GM21529 (cell line): ENCODE measurements around the gene CDADC1.
"Not testable (repeated sequence)": the region's sequence is repeated elsewhere in the genome, so short reads cannot be mapped to it uniquely, and the experiment has no call there.

Source experiments
- ATAC-seq: cut with Tn5 transposase; IDR thresholded peaks from one replicate; pipeline ENCODE4 v1.9.1; 2021; ENCODE audit not compliant: unreplicated experiment

The CDADC1 gene

DNA sequence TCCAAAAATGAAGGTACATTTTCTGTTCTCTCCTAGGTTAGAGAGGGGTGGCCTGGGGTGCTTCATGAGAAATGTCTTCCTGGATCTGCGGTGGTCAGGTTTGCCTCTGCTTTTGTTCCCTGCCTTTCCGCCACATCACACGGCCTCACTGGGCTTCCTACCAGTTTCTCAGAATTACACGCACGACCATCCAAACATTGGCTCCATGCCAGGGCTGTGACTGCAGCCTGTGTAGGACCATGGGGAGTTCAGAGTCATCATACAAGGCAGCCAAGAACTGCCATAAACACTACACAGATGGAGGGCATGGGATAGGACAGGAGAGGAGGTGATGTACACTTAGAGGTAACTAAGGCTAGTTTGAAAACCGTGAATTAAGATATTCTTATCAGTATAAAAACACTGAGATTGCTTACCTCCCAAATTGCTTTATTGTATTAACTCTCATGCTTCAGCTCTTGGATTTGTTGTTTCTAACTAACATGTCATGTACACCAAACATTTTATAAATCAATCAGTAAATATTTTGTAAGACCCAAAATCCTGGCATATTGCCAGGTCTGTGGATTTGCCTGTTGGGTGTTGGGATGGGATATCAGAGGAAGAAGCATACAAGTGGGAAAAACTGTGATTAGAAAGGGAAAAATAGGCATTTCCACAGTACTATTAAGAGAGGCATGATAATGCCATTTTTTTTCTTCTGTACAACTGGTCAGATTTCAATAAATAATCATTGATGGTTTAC lies 45.2 kb downstream of the CDADC1 start:
- no peak for ATAC-seq

DNA sequence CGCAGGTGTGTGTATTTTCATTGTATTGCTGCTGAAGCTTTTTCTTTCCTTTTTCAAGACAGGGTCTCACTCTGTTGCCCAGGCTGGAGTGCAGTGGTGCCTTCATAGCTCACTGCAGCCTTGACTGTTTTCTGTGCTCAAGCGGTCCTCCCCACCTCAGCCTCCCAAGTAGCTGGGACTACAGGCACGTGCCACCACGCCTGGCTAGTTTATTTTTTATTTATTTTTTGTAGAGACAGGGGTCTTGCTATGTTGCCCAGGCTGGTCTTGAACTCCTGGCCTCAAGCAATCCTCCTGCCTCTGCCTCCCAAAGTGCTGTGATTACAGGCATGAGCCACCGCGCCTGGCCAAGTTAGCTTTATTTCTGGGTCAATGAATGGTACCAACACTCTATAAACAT lies 47.0 kb downstream of the CDADC1 start:
- ATAC-seq = not testable (repeated sequence)

DNA sequence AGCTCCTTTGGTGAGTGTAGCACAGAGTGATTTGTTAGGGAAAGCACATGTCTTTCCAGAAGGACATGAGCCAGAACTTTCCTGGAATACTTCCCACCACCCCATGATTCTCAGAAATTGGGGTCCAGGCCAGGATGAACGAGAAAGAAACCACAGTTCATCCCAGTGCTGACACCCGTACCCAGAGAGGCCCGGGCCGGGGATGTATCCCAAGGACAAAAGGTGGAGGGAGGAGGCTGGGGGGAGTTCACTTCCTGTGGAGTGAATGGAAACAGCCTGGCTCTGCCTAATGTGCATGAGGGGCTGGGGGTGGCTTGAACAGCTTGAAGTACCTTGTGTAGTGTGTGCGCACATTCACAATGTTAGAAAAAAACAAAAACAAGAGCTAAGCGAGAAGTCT lies 47.5 kb downstream of the CDADC1 start:
- ATAC-seq = no peak

DNA sequence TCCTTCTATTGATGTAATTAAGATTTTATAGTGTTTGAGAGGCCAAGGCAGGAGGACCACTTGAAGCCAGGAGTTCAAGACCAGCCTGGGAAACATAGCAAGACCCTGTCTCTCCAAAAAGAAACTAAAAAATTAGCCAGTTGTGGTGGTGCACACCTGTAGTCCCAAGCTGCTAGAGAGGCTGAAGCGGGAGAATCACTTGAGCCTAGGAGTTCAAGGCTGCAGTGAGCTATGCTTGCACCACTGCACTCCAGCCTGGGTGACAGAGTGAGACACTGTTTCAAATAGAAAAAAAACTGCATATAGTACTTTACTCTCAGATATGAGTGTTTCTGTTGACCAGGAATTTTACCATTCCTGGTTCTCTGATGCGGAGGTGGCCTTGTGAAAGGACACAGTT lies 48.9 kb downstream of the CDADC1 start:
- ATAC-seq = no peak

DNA sequence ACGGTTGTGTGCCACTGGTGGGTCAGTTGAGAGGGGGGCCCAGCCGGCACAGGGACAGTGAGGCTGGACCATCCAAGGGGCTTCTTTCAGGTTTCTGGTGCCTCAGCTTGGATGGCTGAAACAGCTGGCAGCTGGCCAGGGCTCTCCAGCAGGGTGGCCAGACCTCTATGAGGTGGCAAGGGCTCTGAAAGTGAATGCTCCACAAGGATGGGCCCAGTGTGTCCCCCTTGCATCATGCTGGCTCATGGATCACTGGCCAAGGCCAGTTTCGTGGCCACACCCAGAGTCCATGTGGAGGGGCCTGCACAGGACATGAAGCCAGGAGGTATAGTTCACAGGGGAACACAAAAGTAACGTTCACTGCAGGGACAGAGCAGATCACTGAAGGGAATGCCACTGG lies 49.6 kb downstream of the CDADC1 start:
- ATAC-seq = no peak

DNA sequence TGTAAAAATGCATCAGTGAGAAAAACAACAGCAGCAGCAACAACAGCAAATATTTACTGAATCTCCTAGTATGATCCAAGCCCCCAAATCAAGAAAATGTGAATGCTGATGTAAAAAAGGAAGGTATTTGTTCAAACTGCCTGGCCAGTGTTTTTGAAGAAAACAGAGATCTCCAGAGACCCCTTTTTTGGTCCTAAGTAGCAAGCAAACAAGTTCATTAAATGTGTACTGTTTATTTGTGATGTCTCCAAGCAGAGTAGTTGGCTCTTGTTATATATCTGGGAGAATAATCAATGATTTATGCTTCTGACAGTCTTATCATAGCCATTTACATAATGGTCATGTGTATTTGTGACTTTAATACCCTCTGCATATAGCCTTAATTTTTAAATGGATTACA lies 50.7 kb downstream of the CDADC1 start:
- ATAC-seq = no peak

DNA sequence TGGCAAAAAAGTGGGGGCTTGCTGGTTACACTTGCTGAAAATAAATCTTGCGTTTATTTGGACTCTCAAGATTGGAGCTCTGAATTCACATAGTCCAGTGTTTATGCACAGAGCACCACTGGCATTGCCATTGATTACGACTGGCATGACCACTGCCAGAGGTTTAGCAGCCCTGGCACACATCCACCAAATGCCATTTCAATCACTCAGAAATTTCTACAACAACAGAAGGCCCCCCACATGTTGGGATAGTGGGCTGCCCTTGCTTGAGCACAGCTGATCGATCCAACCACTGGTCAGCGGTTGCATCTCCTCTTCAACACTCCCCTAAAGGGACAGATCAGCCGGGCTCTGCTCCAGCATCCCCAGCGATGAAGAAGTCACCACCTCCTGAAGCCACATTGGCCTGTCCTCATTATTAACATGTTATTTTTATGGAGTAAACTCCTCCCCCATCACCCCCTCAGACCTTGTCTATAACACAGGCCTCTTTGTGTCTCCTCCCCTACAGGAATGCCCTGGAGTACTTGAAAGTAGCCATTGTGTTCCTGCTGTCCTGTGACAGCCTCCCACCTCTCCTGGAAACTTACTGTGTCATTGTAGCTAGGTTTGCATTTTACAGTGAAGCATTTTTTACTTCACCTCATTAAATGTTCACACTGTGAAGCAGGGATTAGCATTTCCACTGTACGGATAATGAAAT lies 51.3 kb downstream of the CDADC1 start:
- ATAC-seq = no peak

DNA sequence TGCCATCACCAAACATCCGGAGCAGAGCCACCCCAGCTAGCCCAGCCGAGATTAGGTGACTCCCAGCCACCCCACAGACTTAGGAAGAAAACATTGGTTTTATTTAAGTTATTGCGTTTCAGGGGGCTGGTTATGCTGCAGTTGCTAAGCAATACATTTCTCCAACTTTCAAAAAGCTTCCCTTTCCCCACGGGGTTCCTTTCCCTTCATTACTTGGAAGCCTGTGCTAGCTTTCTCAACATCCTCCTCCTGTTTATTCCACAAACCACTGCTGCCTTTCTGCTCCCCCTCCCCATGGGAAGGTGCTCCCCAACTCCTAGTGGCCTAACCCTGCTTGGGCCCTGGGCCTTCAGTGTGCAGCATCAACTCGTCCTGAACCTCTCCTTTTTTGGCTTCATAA lies 52.6 kb downstream of the CDADC1 start:
- ATAC-seq = no peak

DNA sequence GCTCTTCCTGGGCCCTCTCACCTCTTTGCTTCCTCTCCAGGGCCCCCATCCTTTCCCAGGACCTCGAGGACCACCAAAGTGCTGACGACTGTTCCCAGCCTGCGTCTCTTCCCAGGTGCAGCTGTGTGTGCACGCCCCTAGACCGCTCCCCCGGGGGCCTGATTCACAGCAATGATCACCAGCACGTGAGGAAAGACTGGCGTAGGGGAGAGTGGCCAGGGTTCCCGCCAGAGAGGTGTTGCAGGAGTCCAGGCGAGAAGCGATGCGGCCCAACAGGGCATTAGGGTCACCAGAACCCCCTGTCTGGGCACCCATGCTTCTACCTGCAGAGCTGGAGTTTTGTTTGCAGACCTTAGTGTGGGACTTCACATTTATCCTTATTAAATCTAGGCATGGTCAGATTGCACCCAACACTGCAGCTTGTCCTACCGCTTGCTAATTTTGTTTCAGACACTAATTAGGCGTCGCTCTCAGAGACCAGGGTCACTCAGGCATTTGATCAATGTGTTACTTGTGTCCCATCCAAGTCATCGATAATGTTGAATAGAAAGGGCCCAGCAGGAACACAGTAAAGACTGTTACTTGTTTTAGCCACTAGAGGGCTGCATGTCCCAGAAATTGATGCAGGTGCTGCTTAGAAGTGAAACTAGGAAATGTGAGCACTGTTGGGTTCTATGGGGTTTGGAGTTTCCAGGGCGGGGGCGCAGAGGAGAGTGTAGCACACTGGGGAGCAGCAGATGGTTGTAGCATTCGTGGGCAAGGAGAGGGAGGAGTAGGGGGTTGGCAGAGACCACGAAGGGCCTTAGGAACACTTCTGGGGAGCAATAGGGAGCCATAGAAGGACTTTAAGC lies 53.2 kb downstream of the CDADC1 start:
- ATAC-seq = peak; percentile 97

DNA sequence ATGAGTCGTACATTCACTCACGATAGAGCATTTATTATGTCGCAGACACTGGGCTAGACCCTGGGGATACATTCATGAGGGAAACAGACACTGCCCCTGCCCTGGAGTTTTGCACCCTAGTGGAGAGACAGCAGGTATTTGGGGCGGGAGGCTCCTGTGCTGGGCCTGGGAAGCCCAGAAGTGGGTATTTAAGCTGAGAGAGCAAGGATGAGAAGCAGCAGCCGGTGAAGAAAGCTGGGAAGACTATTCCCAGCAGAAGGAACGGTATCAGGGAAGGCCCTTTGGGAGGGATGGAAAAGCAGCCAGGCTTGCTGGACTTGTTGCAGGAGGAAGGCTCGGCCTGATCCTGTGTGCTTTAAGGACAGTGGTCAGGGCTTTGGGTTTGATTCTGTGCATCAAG lies 54.5 kb downstream of the CDADC1 start:
- ATAC-seq = no peak

DNA sequence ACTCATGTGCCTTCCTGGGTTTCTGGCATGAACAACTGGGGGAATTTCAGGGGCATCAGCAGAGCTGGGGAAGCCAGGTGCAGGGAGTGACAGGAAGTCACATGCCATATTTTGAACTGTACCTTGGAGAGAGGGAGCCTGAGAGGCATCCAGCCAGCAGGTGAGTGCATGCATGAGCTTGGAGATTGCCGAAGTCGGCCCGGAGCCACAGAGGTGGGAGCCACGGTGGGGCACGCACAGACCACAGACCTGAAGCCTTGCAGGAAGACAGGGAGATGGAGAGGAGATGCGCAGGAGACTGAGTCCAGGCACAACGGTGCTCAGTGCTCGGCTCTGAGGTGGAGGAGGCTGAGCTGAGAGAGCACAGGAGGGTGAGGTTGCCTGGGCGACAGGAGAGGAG lies 55.1 kb downstream of the CDADC1 start:
- ATAC-seq = no peak

DNA sequence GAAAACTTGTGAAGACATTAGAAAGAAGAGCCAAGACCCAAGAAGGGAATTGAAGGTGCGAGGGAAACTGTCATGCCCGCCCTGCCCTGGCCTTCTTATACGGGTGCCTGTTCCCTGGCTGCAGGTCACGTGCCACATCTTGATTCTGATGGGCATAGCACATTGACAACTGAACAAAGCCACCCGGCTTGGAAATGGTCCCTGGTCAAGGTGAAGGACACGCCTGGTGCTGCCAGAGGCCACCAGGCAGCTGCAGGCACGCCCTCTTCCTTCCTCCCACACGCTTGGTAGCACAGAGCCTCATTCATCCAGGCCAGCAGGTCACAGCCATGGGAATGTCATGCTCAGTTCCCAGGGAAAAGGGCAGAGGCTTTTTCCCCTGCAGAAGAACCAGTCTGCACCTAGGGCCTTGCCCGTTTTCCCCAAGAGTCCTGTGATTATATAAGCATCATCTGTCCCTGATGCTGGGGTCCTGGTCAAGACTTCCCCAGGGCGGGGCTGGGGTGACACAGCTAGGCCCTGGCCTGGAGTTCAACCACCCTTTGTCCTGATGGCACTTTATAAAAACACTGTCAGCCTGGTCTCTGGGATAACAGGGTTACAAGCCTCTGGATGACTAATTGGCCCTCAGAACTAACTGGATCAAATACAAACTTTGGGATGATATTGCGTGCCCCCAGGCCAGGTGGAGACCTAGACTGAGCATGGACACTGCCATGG lies 56.0 kb downstream of the CDADC1 start:
- ATAC-seq = no peak

DNA sequence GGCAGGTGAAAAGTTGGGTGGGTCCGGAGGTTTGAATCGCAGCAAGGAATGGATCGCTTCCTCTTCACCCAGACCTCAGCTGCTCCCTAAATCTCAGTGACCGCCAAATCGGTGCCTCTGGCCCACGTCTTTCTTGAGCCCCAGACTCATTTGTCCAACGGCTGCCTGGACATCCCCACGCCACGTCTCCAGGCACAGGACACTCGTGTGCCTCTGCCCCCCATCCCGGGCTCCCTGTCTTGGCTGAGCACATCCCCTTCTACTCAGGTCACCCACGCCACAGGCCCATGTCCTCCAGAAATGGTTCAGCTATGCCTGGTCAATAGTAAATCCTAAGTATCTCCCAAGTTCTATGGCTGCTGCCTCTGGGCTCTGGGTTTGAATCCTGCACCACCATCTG lies 56.6 kb downstream of the CDADC1 start:
- ATAC-seq = no peak

DNA sequence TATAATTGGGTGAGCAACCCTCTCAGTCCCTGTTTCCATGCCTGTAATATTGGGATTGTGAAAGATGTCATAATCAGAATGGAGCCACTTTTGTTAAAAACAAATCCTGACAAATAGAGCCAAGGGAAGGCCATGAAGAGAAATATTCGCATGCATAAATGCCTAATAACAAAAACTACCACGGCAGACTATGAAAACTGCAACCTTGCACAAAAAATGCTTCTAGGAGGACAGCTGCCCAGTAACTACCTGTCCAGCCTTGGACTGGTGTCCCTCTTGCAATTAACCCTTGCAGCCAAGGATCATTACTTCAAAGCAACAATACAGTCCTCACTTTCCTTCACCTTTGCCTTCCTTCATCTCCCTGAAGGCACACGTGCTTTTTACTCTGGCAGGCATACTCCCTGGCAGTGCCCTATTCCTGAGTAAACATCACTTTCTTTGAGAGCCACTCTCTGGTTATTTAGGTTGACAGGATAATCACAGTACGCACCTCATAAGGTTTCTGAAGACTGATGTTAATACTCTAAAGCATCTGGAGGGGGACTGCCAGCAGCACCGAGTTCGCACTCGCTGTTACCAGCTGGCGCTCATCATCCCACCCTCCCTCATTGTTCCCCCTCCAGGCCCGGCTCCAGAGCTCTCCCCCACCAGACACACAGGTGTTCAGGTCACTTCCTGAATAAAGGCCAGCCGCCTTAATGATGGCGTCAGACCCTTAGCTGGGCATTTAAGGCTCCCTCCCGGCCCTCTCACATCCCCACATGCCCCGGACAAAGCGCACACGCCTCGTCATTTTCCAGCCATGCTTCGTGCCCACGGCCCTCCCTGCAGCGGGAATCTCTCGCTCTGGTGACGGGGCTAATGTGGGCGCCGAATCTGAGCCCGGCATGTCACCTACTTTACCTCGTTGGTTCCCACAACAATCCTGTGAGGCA lies 57.3 kb downstream of the CDADC1 start:
- ATAC-seq = no peak

DNA sequence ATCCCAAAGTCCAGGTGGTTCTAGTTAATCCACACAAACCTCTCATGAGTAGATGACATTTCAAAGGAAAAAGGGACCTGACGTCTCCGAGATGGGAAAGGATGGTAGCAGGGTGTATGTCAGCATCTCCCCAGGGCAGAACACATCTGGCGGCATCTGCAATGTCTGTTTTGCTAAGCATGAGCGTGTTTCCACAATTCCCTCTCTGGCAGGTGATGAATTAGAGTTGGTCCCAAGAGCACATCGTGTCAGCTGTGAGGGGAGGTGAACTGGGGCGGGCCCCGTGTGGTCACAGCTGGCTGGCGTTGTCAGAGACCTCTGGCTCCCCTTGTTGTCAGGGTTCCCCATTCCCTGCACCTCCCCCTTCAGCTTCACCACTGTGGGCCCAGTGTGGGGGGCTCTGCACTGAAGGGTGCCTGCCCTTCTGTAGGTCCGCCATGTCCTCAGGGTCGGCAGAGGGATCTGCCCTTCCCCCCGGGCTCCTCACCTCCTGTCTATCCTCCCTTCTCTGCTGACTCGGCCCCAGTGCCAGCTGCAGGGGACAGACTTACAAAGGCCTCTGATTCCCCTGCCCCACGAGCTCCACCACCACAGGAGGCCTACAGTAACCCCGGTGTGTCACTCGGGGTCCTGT lies 58.2 kb downstream of the CDADC1 start:
- ATAC-seq = no peak

DNA sequence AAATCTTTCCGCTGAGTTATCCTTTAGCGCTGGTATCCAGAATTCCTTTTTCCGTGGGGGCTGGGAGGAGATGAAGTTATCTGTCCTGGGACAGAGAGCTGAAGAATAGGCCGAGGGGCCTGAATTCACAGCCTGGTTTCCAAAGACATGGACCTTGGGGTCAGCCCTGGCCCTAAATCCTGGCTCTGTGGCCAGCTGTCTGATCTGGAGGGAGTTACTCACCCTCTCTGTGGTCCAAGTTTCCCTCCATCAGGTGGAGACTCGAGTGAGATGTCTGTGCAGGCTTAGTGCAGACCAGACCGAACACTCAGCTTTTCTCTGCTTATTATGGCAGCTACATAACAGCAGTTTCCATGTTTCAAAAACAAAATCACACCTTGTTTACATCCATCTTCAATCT lies 59.6 kb downstream of the CDADC1 start:
- no peak for ATAC-seq

DNA sequence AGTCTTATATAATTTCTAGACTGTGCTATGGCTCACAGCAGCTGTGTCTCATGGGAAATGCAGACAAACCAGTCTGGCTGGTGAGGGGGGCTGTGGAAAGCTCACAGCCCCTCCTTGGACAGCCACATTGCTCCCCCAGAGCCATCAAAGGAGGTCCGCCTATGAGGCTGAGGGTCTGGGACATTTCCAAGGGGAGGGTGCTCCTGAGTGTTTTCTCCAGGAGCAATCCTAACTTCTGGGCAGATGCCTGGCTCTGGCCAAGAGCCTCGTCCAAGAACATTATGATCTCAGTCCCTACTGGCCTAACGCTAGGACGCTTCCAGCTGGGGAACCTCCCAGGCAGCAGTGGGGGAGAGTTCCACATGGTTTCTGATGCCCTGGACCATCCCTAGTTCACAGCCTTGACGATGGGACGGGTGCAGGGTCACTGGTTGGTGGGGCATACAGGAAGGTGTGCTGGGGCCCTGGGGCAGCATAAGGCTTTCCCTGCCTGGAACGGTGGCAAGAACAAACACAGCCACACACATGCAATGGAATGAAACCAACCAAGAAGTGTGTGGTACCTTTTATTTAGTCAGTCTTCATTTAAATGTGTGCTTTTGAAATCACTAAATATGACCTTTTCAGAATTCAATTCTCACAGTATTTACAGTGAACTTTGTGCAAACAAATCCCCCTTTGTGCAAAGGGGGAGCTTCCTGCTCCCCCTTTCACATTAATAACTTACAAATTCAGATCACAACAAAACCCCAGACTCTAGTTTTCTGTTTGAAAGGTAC lies 60.6 kb downstream of the CDADC1 start:
- no peak for ATAC-seq

DNA sequence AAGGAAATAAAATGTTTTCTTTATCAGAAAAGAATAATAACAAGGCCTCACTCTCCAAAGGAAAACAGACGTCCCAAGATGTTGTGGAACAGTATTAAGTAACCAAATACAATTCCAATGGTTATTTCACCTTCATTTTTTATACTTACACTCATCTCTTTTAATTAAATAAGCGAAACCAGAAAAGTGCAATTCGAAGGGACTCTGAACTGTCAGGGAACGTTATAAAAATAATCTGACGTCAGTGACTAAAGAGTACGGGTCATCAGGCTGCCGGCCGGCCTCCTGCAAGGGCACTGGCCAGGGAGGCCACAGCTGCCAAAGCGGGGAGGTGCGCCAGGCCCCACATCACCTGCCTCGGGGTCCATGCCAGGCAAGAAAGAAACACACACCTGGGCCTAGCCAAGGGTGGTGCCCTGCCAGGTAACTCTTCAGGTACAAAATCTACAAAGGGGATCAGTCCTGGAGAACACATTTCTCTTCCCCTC lies 61.2 kb downstream of the CDADC1 start:
- ATAC-seq = no peak

DNA sequence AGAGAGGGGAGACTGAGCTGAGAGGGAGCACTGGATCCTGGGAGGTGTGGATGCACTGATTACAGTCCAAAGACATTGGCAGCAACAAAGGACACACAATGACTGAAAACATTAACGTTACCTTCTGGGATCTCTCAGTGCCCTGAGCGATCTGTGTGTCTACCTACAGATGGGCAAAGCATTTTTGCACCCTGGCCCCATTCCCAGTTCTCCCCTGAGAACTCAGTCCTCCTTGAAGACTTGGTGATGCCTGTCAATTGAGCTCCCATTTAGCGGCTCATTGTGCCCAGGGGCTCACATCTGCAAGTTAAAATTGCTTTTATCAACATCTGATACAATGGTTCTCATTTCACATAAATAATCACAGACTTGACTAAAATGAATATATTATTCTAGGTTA lies 62.5 kb downstream of the CDADC1 start:
- no peak for ATAC-seq
